Renal cortical epithelial cell (primary cell): ENCODE results near the gene SHLD1. TPM values are rescaled to one million over a fixed set of nuclear protein-coding genes. Genes with fewer than 3 reads are reported as not detected.
"Not testable (repeated sequence)": the region's sequence is repeated elsewhere in the genome, so short reads cannot be mapped to it uniquely, and the experiment has no call there.

Source experiments
- DNase-seq: peaks from one replicate; pipeline ENCODE4 v3.0.0-alpha.2; 2011; ENCODE audit warnings: low read depth
- total RNA-seq: library from RNA; depleted of rRNA; stranded (reverse); fragments of >200 nt; gene quantifications from 2 replicates; pipeline ENCODE4 v1.2.3, GENCODE V29; 2014

The SHLD1 gene
- total RNA-seq, 1 donor from 2014 or later: 1.6 TPM

GRCh38 chr20:5780846-5781217, 30.6 kb downstream of the SHLD1 start:
- DNase-seq: no peak

GRCh38 chr20:5781367-5781766, 31.2 kb downstream of the SHLD1 start:
- DNase-seq: not testable (repeated sequence)

- DNase-seq: peak; percentile 61
Observed at GRCh38 chr20:5781798-5782750, 31.9 kb downstream of the SHLD1 start.

- DNase-seq: no peak
Observed at GRCh38 chr20:5784735-5785134, 34.5 kb downstream of the SHLD1 start.

- DNase-seq: no peak
Observed at GRCh38 chr20:5785146-5785545, 34.9 kb downstream of the SHLD1 start.

- DNase-seq: peak; percentile 76
Observed at GRCh38 chr20:5786930-5787795, 37.0 kb downstream of the SHLD1 start.

- no peak for DNase-seq
Observed at GRCh38 chr20:5787796-5788165, 37.6 kb downstream of the SHLD1 start.

GRCh38 chr20:5788385-5788895, 38.2 kb downstream of the SHLD1 start:
- DNase-seq: peak; percentile 87

- DNase-seq: no peak
Observed at GRCh38 chr20:5789827-5790226, 39.6 kb downstream of the SHLD1 start.

GRCh38 chr20:5793916-5794315, 43.7 kb downstream of the SHLD1 start:
- DNase-seq: no peak

GRCh38 chr20:5796331-5797040, 46.3 kb downstream of the SHLD1 start:
- no peak for DNase-seq

- DNase-seq: no peak
Observed at GRCh38 chr20:5797165-5797564, 47.0 kb downstream of the SHLD1 start.

- DNase-seq: peak; percentile 84
Observed at GRCh38 chr20:5797843-5798462, 47.8 kb downstream of the SHLD1 start.

- not testable (repeated sequence) for DNase-seq
Observed at GRCh38 chr20:5803754-5804303, 53.6 kb downstream of the SHLD1 start.

GRCh38 chr20:5806457-5807263, 56.5 kb downstream of the SHLD1 start:
- DNase-seq: no peak

- DNase-seq: peak; percentile 74
Observed at GRCh38 chr20:5807431-5807830, 57.2 kb downstream of the SHLD1 start.

- DNase-seq: peak; percentile 67
Observed at GRCh38 chr20:5808901-5809300, 58.7 kb downstream of the SHLD1 start.

- no peak for DNase-seq
Observed at GRCh38 chr20:5809495-5809894, 59.3 kb downstream of the SHLD1 start.

GRCh38 chr20:5810800-5811422, 60.7 kb downstream of the SHLD1 start:
- DNase-seq: no peak

- no peak for DNase-seq
Observed at GRCh38 chr20:5811746-5812145, 61.5 kb downstream of the SHLD1 start.
